HEK293T (cell line): ENCODE data around the gene HOXA10.

Source experiments
- CTCF ChIA-PET: fragments of 350-600 bp; formaldehyde crosslinking; extraction: SDS; loops from one replicate; lab custom pipeline; 2021; ENCODE audit warnings: antibody characterized with exemption, inconsistent platforms; lab: Yijun Ruan, JAX
- POLR2A ChIA-PET: fragments of 350-600 bp; formaldehyde crosslinking; extraction: SDS; loops from one replicate; lab custom pipeline; 2020; ENCODE audit warnings: antibody characterized with exemption, inconsistent platforms; lab: Yijun Ruan, JAX
- DNase-seq: peaks from one replicate; pipeline ENCODE4 v3.0.0; 2012; ENCODE audit warnings: mixed read lengths; ENCODE audit errors: extremely low spot score
- ARNT ChIP-seq: fragments of 450-650 bp; IDR thresholded peaks from 2 replicates; pipeline ENCODE4 v1.6.1; 2017; ENCODE audit warnings: mild to moderate bottlenecking
- BHLHE40 ChIP-seq: fragments of 450-650 bp; IDR thresholded peaks from 2 replicates; pipeline ENCODE4 v1.6.1; 2016; ENCODE audit warnings: mild to moderate bottlenecking, moderate library complexity, borderline replicate concordance
- CTBP1 ChIP-seq: fragments of 450-650 bp; IDR thresholded peaks from 2 replicates; pipeline ENCODE4 v1.6.1; 2016; ENCODE audit warnings: borderline replicate concordance
- ELF4 ChIP-seq: fragments of 450-650 bp; IDR thresholded peaks from 2 replicates; pipeline ENCODE4 v1.6.1; 2017; ENCODE audit warnings: antibody characterized with exemption
- FOXA1 ChIP-seq: fragments of 450-650 bp; IDR thresholded peaks from 2 replicates; pipeline ENCODE4 v1.6.1; 2016; ENCODE audit warnings: mild to moderate bottlenecking
- FOXK2 ChIP-seq: fragments of 450-650 bp; IDR thresholded peaks from 2 replicates; pipeline ENCODE4 v1.6.1; 2016; ENCODE audit warnings: mild to moderate bottlenecking
- FOXM1 ChIP-seq: fragments of 450-650 bp; IDR thresholded peaks from 2 replicates; pipeline ENCODE4 v1.6.1; 2017; ENCODE audit warnings: mild to moderate bottlenecking, borderline replicate concordance
- HDGF ChIP-seq: fragments of 450-650 bp; IDR thresholded peaks from 2 replicates; pipeline ENCODE4 v1.6.1; 2017; ENCODE audit warnings: antibody characterized with exemption, borderline replicate concordance
- L3MBTL2 ChIP-seq: fragments of 450-650 bp; conservative IDR thresholded peaks from 2 replicates; pipeline ENCODE4 v1.6.1; 2016; ENCODE audit warnings: mild to moderate bottlenecking
- LEF1 ChIP-seq: fragments of 450-650 bp; IDR thresholded peaks from 2 replicates; pipeline ENCODE4 v1.6.1; 2017; ENCODE audit warnings: mild to moderate bottlenecking, borderline replicate concordance
- NFRKB ChIP-seq: fragments of 450-650 bp; IDR thresholded peaks from 2 replicates; pipeline ENCODE4 v1.6.1; 2016; ENCODE audit warnings: mild to moderate bottlenecking, moderate library complexity
- PKNOX1 ChIP-seq: fragments of 450-650 bp; IDR thresholded peaks from 2 replicates; pipeline ENCODE4 v1.6.1; 2016
- SP1 ChIP-seq: fragments of 450-650 bp; IDR thresholded peaks from 2 replicates; pipeline ENCODE4 v1.6.1; 2017
- SUZ12 ChIP-seq: fragments of 450-650 bp; IDR thresholded peaks from 2 replicates; pipeline ENCODE4 v1.6.1; 2016; ENCODE audit warnings: mild to moderate bottlenecking
- TARDBP ChIP-seq: fragments of 450-650 bp; IDR thresholded peaks from 2 replicates; pipeline ENCODE4 v1.6.1; 2016
- ZNF384 ChIP-seq: fragments of 450-650 bp; IDR thresholded peaks from 2 replicates; pipeline ENCODE4 v1.6.1; 2016

The HOXA10 gene

GRCh38 chr7:27132978-27133377, 41.1 kb downstream of the HOXA10 start:
- CTCF ChIA-PET = interaction anchor here (1.5 kb wide), 1 partner anchor 9 kb away, joined by 4 read pairs; no protein-coding TSS in a partner anchor
- no peak for DNase-seq
- POLR2A ChIA-PET = interaction anchor here (1.3 to 1.9 kb wide), 2 partner anchors 11 to 20 kb away, joined by 5 to 6 read pairs; partner anchors contain the start of genes HOXA3 and HOXA5
- TF ChIP-seq PKNOX1 = peak; percentile 93
- no peak for TF ChIP-seq FOXA1
- TF ChIP-seq BHLHE40 = no peak
- TF ChIP-seq HDGF = no peak
- no peak for TF ChIP-seq SUZ12
- TF ChIP-seq CTBP1 = peak; percentile 82

- TF ChIP-seq FOXM1 (no peak), HDGF (no peak), NFRKB (no peak), ELF4 (no peak), PKNOX1 (no peak), SUZ12 (no peak), TARDBP (no peak), FOXK2 (no peak)
- no peak for DNase-seq
- ChIA-PET POLR2A (interaction anchor here (0.9 to 5.3 kb wide), 7 partner anchors 11 to 35 kb away, joined by 3 to 103 read pairs (median 8); partner anchors contain the start of genes HOXA5 and HOXA7), CTCF (interaction anchor here (1.4 kb wide), 1 partner anchor 47 kb away, joined by 3 read pairs; no protein-coding TSS in a partner anchor)
These were observed 41.9 kb downstream of the HOXA10 start for GRCh38 chr7:27132214-27132613.

- DNase-seq = no peak
- ChIA-PET POLR2A (interaction anchor here (0.8 to 5.3 kb wide), 18 partner anchors 10 to 1269 kb away, joined by 3 to 103 read pairs (median 4); partner anchors contain the start of genes HOXA5, HOXA7 and SKAP2), CTCF (interaction anchor here (1.4 kb wide), 1 partner anchor 48 kb away, joined by 3 read pairs; no protein-coding TSS in a partner anchor)
- TF ChIP-seq FOXK2 = no peak
- no peak for TF ChIP-seq ZNF384
- no peak for TF ChIP-seq NFRKB
- TF ChIP-seq ELF4 = no peak
- TF ChIP-seq L3MBTL2 = no peak
- no peak for TF ChIP-seq SP1
- TF ChIP-seq LEF1 = no peak
- no peak for TF ChIP-seq BHLHE40
- no peak for TF ChIP-seq FOXA1
- TF ChIP-seq TARDBP = no peak
- TF ChIP-seq HDGF = no peak
These were observed 42.7 kb downstream of the HOXA10 start for GRCh38 chr7:27131390-27131819.

- POLR2A ChIA-PET = interaction anchor here (0.7 to 5.3 kb wide), 19 partner anchors 10 to 1269 kb away, joined by 3 to 103 read pairs (median 4); partner anchors contain the start of genes HOXA5, HOXA7 and SKAP2
- CTCF ChIA-PET = interaction anchor here (1.4 kb wide), 2 partner anchors 11 to 48 kb away, joined by 3 read pairs; no protein-coding TSS in a partner anchor
- peak; percentile 78 for DNase-seq
- TF ChIP-seq HDGF (peak; percentile 69; the same call in 1 of the 2 replicates), L3MBTL2 (peak; percentile 83), ARNT (0 out of 2 replicates have a peak, but pooled peaks have one; percentile 37), SUZ12 (no peak), TARDBP (no peak), PKNOX1 (0 out of 2 replicates have a peak, but pooled peaks have one; percentile 31)
These were observed 43.4 kb downstream of the HOXA10 start, which contains the start of gene HOXA4 for GRCh38 chr7:27130540-27131389. HOXA4 (minus strand) TSS chr7:27130757; CDS start chr7:27130733, 24 bp downstream.

GRCh38 chr7:27129729-27130539, 44.2 kb downstream of the HOXA10 start:
- TF ChIP-seq CTBP1 (peak; percentile 84), PKNOX1 (peak; percentile 90), SUZ12 (no peak), FOXK2 (no peak), HDGF (no peak), TARDBP (no peak), BHLHE40 (no peak), ZNF384 (no peak), FOXM1 (0 out of 2 replicates have a peak, but pooled peaks have one; percentile 3), LEF1 (0 out of 2 replicates have a peak, but pooled peaks have one; percentile 68), L3MBTL2 (no peak), SP1 (no peak), ELF4 (no peak), ARNT (peak; percentile 52; the same call in 1 of the 2 replicates), NFRKB (no peak), FOXA1 (no peak)
- no peak for DNase-seq
- POLR2A ChIA-PET = interaction anchor here (1.9 to 5.3 kb wide), 3 partner anchors 11 to 19 kb away, joined by 8 to 103 read pairs (median 12); no protein-coding TSS in a partner anchor
- CTCF ChIA-PET = interaction anchor here (1.4 kb wide), 1 partner anchor 10 kb away, joined by 3 read pairs; no protein-coding TSS in a partner anchor
